Lung (tissue), 12 donors: ENCODE results near the gene TSPAN31. TPM values are rescaled to one million over a fixed set of nuclear protein-coding genes. Genes with fewer than 3 reads are reported as not detected.

Experiments used
- ATAC-seq: fragments of 200-7000 bp; cut with Tn5 transposase; one replicate; pipeline ENCODE4 v1.9.1; 2020; ENCODE audit warnings: moderate number of reproducible peaks; ENCODE audit not compliant: insufficient read depth, low FRiP score
- DNase-seq, 3 donors: peaks; one replicate each; pipeline ENCODE4 v3.0.0-alpha.2; 2013 to 2017
- H3K27ac ChIP-seq, 2 donors: one replicate each; pipeline ENCODE4 v1.5.1; 2013; ENCODE audit warnings: mild to moderate bottlenecking in 2 of 2, moderate library complexity in 2 of 2, control low read depth in 1 of 2, inconsistent platforms in 1 of 2, low read depth in 1 of 2, low read length in 1 of 2
- H3K27me3 ChIP-seq, 3 donors: one replicate each; pipeline ENCODE4 v1.5.1; 2013; ENCODE audit warnings: low read length in 2 of 3; ENCODE audit not compliant: control insufficient read depth in 3 of 3, insufficient read depth in 3 of 3
- H3K36me3 ChIP-seq, 4 donors: one replicate each; pipeline ENCODE4 v1.5.1; 2013; ENCODE audit warnings: low read length in 4 of 4, mild to moderate bottlenecking in 1 of 4, moderate library complexity in 1 of 4; ENCODE audit not compliant: control insufficient read depth in 4 of 4, insufficient read depth in 4 of 4
- H3K4me1 ChIP-seq, 5 donors: one replicate each; pipeline ENCODE4 v1.5.1; 2013; ENCODE audit warnings: low read length in 5 of 5, mild to moderate bottlenecking in 2 of 5, moderate library complexity in 1 of 5; ENCODE audit not compliant: control insufficient read depth in 5 of 5, insufficient read depth in 5 of 5
- H3K4me3 ChIP-seq: one replicate; pipeline ENCODE4 v1.5.1; 2013; ENCODE audit warnings: mild to moderate bottlenecking, control low read depth, moderate library complexity
- H3K9ac ChIP-seq, 2 donors: one replicate each; pipeline ENCODE4 v1.5.1; 2013; ENCODE audit warnings: low read length in 2 of 2, control low read depth in 1 of 2; ENCODE audit not compliant: insufficient read depth in 1 of 2
- H3K9me3 ChIP-seq, 4 donors: one replicate each; pipeline ENCODE4 v1.5.1; 2013; ENCODE audit warnings: low read length in 3 of 4, mild to moderate bottlenecking in 1 of 4, moderate library complexity in 1 of 4; ENCODE audit not compliant: control insufficient read depth in 4 of 4, insufficient read depth in 3 of 4
- CTCF ChIP-seq: IDR thresholded peaks from 2 replicates; pipeline ENCODE4 v1.5.1; 2012; ENCODE audit warnings: mild to moderate bottlenecking; ENCODE audit errors: control extremely low read depth, extremely low read depth
- WGBS, 2 donors: extraction: QIAGEN DNeasy Blood & Tissue Kit; methylation state at CpG; one replicate each; pipeline ENCODE4 v1.1.7; 2013; 5-methylcytosine and 5-hydroxymethylcytosine counted together
- polyA plus RNA-seq, 2 donors: library from polyadenylated mRNA; stranded (reverse); fragments of 200-250 nt; gene quantifications; one replicate each; pipeline ENCODE4 v1.2.1, GENCODE V29; 2013
- total RNA-seq, 2 donors: library from RNA; depleted of rRNA in 1 of 2; stranded (reverse); fragments of >200 nt in 1 of 2; gene quantifications; one replicate each; pipeline ENCODE4 v1.2.1, GENCODE V29; 2014 to 2021
- donor health status: control.
- donor health status: control.
- donor health status: Bipolar disorder and iron deficiency.
- donor health status: healthy.
- donor health status: DM: yes; HTN: yes; CAD: no.

The TSPAN31 gene
- total and polyA plus RNA-seq, 4 donors = 32.4 to 61.1 (median 46.1) TPM

- H3K4me1 ChIP-seq = peaks cover 0 to 17% (median 0%) of the 10 kb centered on the region in 5 donors
- H3K4me3 ChIP-seq = no peak overlapping the region
- WGBS, 2 donors = 68 to 81% methylated on average over 21 of the region's 21 CpGs
- no peak for DNase-seq
- H3K36me3 ChIP-seq = peaks cover 0 to 7% (median 0%) of the 10 kb centered on the region in 4 donors
- H3K27me3 ChIP-seq = peaks cover 0 to 56% (median 36%) of the 10 kb centered on the region in 3 donors
- TF ChIP-seq CTCF = no peak
- H3K27ac ChIP-seq = no peak overlapping the region
- no peak for ATAC-seq
- no peaks in the 10 kb centered on the region for H3K9me3 ChIP-seq
- no peak overlapping the region for H3K9ac ChIP-seq
Observed at GRCh38 chr12:57727758-57728395, 17.0 kb upstream of the TSPAN31 start.

- peaks cover 0 to 7% (median 0%) of the 10 kb centered on the region in 4 donors for H3K36me3 ChIP-seq
- H3K27me3 ChIP-seq = peaks cover 0 to 71% (median 51%) of the 10 kb centered on the region in 3 donors
- TF ChIP-seq CTCF = no peak
- no peaks in the 10 kb centered on the region for H3K9me3 ChIP-seq
- no peak overlapping the region for H3K4me3 ChIP-seq
- no peak overlapping the region for H3K9ac ChIP-seq
- peaks cover 0 to 15% (median 0%) of the 10 kb centered on the region in 5 donors for H3K4me1 ChIP-seq
- DNase-seq (no peak), ATAC-seq (no peak)
- no peak overlapping the region for H3K27ac ChIP-seq
- 55 to 58% methylated on average over 5 of the region's 5 CpGs for WGBS, 2 donors
Observed at GRCh38 chr12:57729321-57729844, 15.5 kb upstream of the TSPAN31 start.

GRCh38 chr12:57730336-57731067 lies 14.3 kb upstream of the TSPAN31 start:
- no peak for TF ChIP-seq CTCF
- H3K9ac ChIP-seq = no peak overlapping the region
- no peak overlapping the region for H3K27ac ChIP-seq
- no peak overlapping the region for H3K4me3 ChIP-seq
- DNase-seq (no peak), ATAC-seq (no peak)
- 86 to 88% methylated on average over 13 of the region's 13 CpGs for WGBS, 2 donors
- H3K36me3 ChIP-seq = peaks cover 0 to 7% (median 0%) of the 10 kb centered on the region in 4 donors
- H3K4me1 ChIP-seq = peaks cover 0 to 15% (median 0%) of the 10 kb centered on the region in 5 donors
- peaks cover 0 to 75% (median 59%) of the 10 kb centered on the region in 3 donors for H3K27me3 ChIP-seq
- no peaks in the 10 kb centered on the region for H3K9me3 ChIP-seq
